Mucosa of rectum (tissue), 2 donors: ENCODE measurements around the gene THBS4.
"Not testable (repeated sequence)": the region's sequence is repeated elsewhere in the genome, so short reads cannot be mapped to it uniquely, and the experiment has no call there.

Experiments
- H3K27ac ChIP-seq, 2 donors: one replicate each; pipeline ENCODE4 v1.7.0; 2013; ENCODE audit warnings: inconsistent platforms in 2 of 2, low read depth in 2 of 2, low read length in 2 of 2
- H3K27me3 ChIP-seq, 2 donors: one replicate each; pipeline ENCODE4 v1.7.0; 2013; ENCODE audit warnings: low read length in 2 of 2; ENCODE audit not compliant: control insufficient read depth in 2 of 2, insufficient read depth in 2 of 2
- H3K36me3 ChIP-seq, 2 donors: one replicate each; pipeline ENCODE4 v1.7.0; 2013; ENCODE audit warnings: low read length in 2 of 2; ENCODE audit not compliant: control insufficient read depth in 2 of 2, insufficient read depth in 2 of 2
- H3K4me1 ChIP-seq, 2 donors: one replicate each; pipeline ENCODE4 v1.7.0; 2013; ENCODE audit warnings: low read length in 2 of 2, mild to moderate bottlenecking in 1 of 2; ENCODE audit not compliant: control insufficient read depth in 2 of 2, insufficient read depth in 2 of 2
- H3K4me3 ChIP-seq, 2 donors: one replicate each; pipeline ENCODE4 v1.7.0; 2013; ENCODE audit warnings: low read length in 2 of 2
- H3K9ac ChIP-seq, 2 donors: one replicate each; pipeline ENCODE4 v1.7.0; 2013; ENCODE audit warnings: low read length in 2 of 2, low read depth in 1 of 2, mild to moderate bottlenecking in 1 of 2
- H3K9me3 ChIP-seq, 2 donors: one replicate each; pipeline ENCODE4 v1.7.0; 2013; ENCODE audit warnings: low read length in 2 of 2; ENCODE audit not compliant: control insufficient read depth in 2 of 2
- donor health status: healthy.
- donor health status: Normal muscosa, but diverticular disease.

Gene THBS4

DNA sequence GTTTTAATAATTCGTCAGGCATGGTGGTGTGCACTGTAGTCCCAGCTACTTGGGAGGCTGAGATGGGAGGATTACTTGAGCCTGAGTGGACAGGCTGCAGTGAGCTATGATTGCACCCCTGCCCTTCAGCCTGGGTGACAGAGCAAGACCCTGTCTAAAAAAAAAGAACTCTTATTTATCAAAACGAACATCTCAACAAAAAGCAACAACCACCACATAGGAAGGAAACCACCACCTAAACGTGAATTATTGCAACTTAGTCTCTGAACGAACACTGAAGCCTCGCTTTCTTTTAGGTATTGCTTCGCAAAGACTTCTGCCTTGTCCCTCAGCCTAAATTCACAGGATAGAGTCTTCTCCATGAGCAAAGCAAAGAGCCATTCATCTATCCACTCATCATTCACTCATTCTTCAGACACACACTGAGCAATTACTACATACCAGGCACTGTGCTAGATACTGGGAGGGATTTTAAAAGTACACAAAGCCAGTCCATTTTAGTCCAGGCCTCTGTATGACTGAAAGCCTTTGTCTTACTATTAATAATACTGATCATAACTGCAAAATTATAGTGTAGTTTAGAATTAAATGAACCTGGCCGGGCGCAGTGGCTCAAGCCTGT is 57.4 kb downstream of the THBS4 start:
- H3K36me3 ChIP-seq = no peaks in the 10 kb centered on the region
- H3K4me1 ChIP-seq = no peaks in the 10 kb centered on the region
- no peaks in the 10 kb centered on the region for H3K27me3 ChIP-seq
- no peak overlapping the region for H3K4me3 ChIP-seq
- H3K9me3 ChIP-seq = no peaks in the 10 kb centered on the region
- no peak overlapping the region for H3K9ac ChIP-seq
- no peak overlapping the region for H3K27ac ChIP-seq

DNA sequence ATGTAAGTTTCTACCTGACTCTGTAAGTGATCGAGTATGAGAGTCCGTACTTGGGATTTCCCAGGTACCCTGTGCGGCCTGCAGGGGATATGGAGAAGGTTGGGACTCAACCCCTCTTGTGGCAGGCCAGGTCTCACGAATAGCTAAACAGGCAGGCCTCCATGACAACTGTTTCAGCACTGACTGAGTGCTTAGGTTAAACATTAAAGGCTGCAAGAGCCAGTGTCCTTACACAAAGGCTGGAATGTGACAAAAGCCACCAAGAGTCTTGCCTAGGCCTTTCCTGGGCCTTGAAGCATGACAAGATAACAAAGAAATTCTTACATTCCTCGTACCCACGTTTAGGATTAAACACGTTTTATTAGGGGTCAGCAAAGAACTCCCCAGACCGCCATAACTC is 58.6 kb downstream of the THBS4 start:
- Histone ChIP-seq H3K27ac (no peak overlapping the region), H3K4me3 (no peak overlapping the region), H3K9ac (no peak overlapping the region), H3K4me1 (no peaks in the 10 kb centered on the region), H3K36me3 (no peaks in the 10 kb centered on the region), H3K27me3 (no peaks in the 10 kb centered on the region), H3K9me3 (no peaks in the 10 kb centered on the region)

DNA sequence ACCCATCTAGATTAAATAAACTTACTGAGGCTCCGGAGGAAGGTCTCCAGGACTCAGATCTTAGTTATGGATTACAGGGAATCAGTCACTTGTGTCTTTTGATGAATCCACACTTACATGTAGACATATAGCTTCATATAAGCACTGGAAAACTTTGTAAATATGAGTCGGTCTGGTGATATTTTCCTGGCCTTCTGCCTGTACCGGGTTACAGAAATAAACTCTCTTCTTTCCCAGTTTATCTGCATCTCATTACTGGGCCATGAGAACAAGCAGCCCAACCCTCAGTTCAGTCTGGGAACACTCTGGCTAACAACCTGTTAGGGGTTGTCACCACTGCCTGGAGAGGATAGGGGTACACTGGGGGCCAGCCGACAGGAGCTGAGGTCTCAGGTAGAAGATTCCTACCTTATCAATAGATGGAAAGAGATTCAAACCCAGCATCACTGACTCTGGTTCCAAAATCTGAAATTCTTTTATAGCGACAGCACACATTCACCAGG is 59.1 kb downstream of the THBS4 start:
- Histone ChIP-seq H3K36me3 (no peaks in the 10 kb centered on the region), H3K27ac (no peak overlapping the region), H3K9me3 (no peaks in the 10 kb centered on the region), H3K9ac (no peak overlapping the region), H3K4me3 (no peak overlapping the region), H3K27me3 (no peaks in the 10 kb centered on the region), H3K4me1 (no peaks in the 10 kb centered on the region)

DNA sequence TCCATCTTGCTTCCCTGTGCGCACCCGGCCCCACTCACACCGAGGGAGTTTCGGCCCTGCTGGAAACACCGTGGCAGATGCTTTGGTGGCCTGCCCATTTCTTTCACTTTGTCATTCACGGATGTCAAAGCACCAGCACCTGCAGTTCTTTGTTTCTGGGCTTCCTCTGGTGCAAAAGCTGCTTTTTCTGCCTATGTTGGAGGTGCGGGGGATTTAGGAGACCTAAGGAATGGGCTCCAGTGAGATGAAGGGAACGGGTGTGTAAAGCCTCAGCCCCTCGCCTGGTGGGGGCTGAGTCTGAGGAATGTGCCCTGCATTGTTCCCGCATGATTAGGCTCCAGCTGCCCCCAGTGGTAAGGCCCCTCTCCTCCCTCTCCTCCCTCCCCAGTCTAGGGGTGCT is 62.3 kb downstream of the THBS4 start:
- Histone ChIP-seq H3K36me3 (no peaks in the 10 kb centered on the region), H3K9ac (no peak overlapping the region), H3K27ac (no peak overlapping the region), H3K4me1 (no peaks in the 10 kb centered on the region), H3K9me3 (no peaks in the 10 kb centered on the region), H3K27me3 (no peaks in the 10 kb centered on the region), H3K4me3 (no peak overlapping the region)

DNA sequence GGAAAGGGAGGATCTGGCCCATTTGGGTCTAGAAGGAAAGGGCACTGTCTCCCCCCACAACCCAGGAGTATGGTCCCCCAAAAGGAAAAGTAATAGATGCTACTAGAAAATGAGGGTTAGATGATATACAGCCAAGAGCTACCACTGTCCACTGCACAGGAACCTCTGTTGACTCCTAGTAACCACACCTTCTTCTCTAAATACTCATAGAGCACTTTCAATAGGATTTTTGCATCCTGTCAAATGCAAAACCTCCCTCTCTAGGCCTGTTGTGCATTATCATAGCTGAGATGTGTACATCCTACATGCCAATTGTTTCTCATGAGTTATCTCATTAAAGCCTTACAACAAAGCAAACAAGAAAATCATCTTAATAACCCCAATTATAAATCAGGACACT is 66.8 kb downstream of the THBS4 start:
- Histone ChIP-seq H3K4me3 (no peak overlapping the region), H3K9me3 (no peaks in the 10 kb centered on the region), H3K9ac (no peak overlapping the region), H3K36me3 (no peaks in the 10 kb centered on the region), H3K27me3 (no peaks in the 10 kb centered on the region), H3K4me1 (no peaks in the 10 kb centered on the region), H3K27ac (no peak overlapping the region)

DNA sequence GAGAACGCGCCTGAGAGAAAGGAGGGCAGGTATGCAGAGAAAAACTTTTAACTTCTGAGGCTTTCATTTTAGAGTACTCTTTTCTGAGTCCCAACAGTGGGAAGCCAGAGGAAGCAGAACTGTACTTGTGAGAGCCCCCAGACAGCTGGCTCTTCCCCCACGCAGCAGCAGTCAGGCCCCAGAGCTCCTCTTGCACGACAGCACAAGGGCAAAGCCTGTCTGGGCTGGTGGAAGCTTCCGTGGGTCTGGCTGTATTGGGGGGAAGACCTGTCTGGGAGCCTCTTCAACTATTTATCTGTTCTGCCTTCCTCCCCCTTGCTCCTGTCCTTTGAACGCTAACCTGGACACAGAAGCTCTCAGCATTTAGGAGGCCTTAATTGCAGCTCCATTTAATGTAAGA is 68.2 kb downstream of the THBS4 start:
- Histone ChIP-seq H3K27ac (no peak overlapping the region), H3K4me1 (no peaks in the 10 kb centered on the region), H3K36me3 (no peaks in the 10 kb centered on the region), H3K27me3 (no peaks in the 10 kb centered on the region), H3K9me3 (no peaks in the 10 kb centered on the region), H3K4me3 (no peak overlapping the region), H3K9ac (no peak overlapping the region)

DNA sequence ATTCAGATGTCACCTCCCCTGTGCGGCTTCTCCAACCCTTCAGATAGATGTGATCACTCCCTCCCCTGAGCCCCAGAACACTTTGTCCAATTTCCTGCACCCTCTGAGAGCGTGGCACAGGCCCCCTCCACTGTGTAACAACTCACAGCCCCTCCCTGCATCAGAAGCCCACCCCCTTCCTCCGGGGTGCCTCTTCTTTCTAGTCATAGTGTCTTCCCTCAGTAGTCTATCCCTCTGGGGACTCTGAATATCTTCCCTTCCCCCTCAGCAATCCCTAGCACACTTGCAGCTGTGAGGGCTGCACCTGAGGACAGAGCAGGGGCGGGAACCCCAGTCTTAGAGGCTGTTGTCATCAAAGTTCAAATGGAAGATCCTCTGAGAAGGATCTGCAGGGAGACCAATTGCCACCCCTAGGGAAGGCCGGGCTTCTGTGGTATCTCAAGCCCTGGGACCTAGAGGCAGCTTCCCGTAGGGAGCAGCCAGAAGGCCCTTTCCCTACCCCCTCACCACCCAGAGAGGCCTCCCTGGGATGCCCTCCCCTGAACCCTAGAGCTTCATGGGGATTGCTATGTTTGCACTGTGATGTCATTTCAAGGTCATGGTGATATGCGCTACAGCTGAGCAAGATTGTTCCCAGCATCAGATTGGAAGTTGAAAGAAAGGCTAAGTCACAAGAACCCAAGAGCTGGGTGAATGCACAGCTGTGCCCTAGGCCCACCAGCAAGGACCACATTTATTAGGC is 70.7 kb downstream of the THBS4 start:
- no peak overlapping the region for H3K27ac ChIP-seq
- H3K9me3 ChIP-seq = no peaks in the 10 kb centered on the region
- no peaks in the 10 kb centered on the region for H3K27me3 ChIP-seq
- H3K4me3 ChIP-seq = no peak overlapping the region
- no peaks in the 10 kb centered on the region for H3K36me3 ChIP-seq
- no peaks in the 10 kb centered on the region for H3K4me1 ChIP-seq
- no peak overlapping the region for H3K9ac ChIP-seq

DNA sequence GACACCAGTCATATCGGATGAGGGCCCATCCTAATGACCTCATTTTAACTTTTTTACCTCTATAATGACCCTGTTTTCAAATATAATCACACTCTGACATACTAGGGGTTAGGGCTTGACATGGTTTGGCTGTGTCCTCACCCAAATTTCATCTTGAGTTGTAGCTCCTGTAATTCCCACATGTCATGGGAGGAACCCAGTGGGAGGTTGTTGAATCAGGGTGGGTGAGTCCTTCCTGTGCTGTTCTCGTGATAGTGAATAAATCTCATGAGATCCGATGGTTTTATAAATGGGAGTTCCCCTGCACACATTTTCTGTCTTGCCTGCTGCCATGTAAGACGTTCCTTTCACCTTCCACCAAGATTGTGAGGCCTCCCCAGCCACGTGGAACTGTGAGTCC is 71.8 kb downstream of the THBS4 start:
- Histone ChIP-seq H3K4me1 (peaks cover 0 to 4% of the 10 kb centered on the region in 2 donors), H3K9ac (no peak overlapping the region), H3K4me3 (no peak overlapping the region), H3K27me3 (no peaks in the 10 kb centered on the region), H3K9me3 (no peaks in the 10 kb centered on the region), H3K27ac (no peak overlapping the region), H3K36me3 (no peaks in the 10 kb centered on the region)

DNA sequence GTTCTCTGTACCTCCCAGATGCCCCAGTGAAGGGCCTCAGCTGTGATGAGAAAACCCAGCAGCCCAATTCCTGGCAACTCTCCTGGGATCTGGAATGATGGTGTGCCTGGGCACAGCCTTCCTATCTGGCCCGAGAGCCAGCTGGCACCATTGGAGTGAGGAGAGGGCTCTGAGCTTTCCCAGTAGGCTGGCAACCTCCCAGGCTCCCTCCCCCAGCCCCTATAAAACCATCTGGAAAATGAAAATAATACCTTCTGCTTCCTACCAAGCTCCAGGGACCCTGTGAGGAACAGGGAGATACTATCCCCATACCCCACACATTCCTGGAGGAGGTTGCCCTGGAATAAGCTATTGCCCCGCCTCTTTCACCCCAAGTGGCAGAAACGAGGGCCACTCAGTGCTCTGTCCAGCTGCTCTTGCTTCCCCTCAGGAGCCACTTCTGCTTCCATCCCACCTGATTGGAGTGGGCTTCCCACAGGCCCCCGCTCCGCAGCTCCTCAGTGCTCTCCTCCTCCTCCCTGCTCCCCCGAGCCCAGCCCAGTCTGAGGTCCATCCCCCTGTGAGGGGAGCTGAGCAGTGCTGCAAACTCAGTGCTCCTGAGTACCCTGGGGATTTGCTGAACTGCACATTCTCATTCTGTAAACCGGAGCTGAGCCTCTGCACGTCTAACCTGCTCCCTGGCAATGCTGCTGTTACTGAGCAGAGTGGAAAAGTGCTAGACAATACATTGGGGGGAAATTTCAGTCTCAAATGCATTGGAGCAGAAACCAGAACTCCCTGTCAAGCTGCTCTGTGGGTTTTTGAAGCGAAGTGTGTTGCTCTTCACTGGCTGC is 74.7 kb downstream of the THBS4 start:
- Histone ChIP-seq H3K27me3 (no peaks in the 10 kb centered on the region), H3K9ac (no peak overlapping the region), H3K27ac (no peak overlapping the region), H3K4me3 (peak overlapping the region in 1 of 2 donors; percentile 9), H3K36me3 (no peaks in the 10 kb centered on the region), H3K4me1 (peaks cover 0 to 5% of the 10 kb centered on the region in 2 donors), H3K9me3 (no peaks in the 10 kb centered on the region)

DNA sequence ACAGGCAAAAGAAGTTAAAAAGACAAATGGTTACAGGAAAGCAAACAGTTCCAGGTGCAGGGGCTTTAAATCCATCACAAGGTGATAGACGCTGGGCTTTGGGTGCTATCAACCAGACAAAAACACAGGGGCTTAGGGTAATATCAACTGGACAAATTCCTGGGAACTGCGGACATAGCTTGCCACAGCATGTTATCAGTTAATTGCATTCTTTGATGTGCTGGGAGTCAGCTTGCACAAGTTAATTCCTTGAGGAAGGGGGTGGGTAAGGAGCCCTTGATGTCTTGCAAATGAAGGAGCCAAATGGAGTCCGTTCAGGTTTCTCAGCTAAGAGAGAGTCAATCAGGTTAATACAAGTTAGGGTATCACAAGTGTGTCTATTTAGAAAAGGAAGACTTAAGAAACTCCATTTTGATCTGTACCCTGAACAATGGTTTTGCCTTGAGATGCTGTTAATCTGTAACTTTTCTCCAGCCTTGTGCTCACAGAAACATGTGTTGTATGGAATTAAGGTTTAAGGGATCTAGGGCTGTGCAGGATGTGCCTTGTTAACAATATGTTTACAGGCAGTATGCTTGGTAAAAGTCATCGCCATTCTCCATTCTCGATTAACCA is 76.3 kb downstream of the THBS4 start:
- not testable (repeated sequence) for H3K4me1 ChIP-seq, H3K27ac ChIP-seq, H3K36me3 ChIP-seq, H3K27me3 ChIP-seq, H3K4me3 ChIP-seq, H3K9ac ChIP-seq, H3K9me3 ChIP-seq
